ENCODE measurements around the gene ATAD3A. TPM values are rescaled to one million over a fixed set of nuclear protein-coding genes. Genes with fewer than 3 reads are reported as not detected.
"Not testable (repeated sequence)": the region's sequence is repeated elsewhere in the genome, so short reads cannot be mapped to it uniquely, and the experiment has no call there.

Gene ATAD3A
- total and polyA plus RNA-seq, 2 of the 4 experiments (the other 2 are of a cell fraction), result 27.2 to 34.0 TPM

- TF ChIP-seq CEBPB (IDR thresholded peaks at IDR 0.05; ENCODE audit: low read depth, low read length), result 0 out of 2 replicates have a peak, but pooled peaks have one; percentile 20
- TF ChIP-seq FOS (IDR thresholded peaks at IDR 0.05; ENCODE audit: low read depth, low read length), result no peak
Measured at GRCh38 chr1:1471389-1472052, 40.4 kb upstream of the ATAD3A start, which contains the start of gene ATAD3B (continued).

- whole genome bisulfite sequencing, 2 experiments (ENCODE audit: extremely low coverage in 2 of 2, insufficient read length in 1 of 2), result no CpG with 5 or more reads among the region's 65 CpGs
- H3K27ac ChIP-seq (ENCODE audit: insufficient read depth, low read length), result peak overlapping the region; percentile 56; the same call in 1 of the 2 replicates
- not testable (repeated sequence) for BruUV-seq (replicated peaks)
Measured at GRCh38 chr1:1472053-1472876, 39.7 kb upstream of the ATAD3A start.

GRCh38 chr1:1476011-1476410 is 36.0 kb upstream of the ATAD3A start:
- CTCF ChIA-PET; H3K4ac ChIP-seq (ENCODE audit: low read depth, low read length); in situ Hi-C loops (cut with MboI; ENCODE audit: low sequenced_read_pairs); H3K56ac ChIP-seq (ENCODE audit: extremely low read depth, insufficient read depth, low read length); H3K9me3 ChIP-seq (ENCODE audit: control insufficient read depth, insufficient read depth, low read length); H3K18ac ChIP-seq (ENCODE audit: low read depth, low read length); H2BK20ac ChIP-seq (ENCODE audit: low read depth, low read length); H4K91ac ChIP-seq (ENCODE audit: insufficient read depth, low read depth, low read length); H2AK9ac ChIP-seq (replicated peaks; ENCODE audit: low read depth, low read length, poor library complexity); BruUV-seq (replicated peaks); H2BK120ac ChIP-seq (ENCODE audit: low read depth, low read length); H3K27ac ChIP-seq (ENCODE audit: insufficient read depth, low read length); H3K4me2 ChIP-seq (ENCODE audit: low read depth, low read length); H2BK5ac ChIP-seq (ENCODE audit: low read depth, low read length, poor library complexity, severe bottlenecking); intact Hi-C loops (cut with micrococcal nuclease); H3K14ac ChIP-seq (replicated peaks; ENCODE audit: low read depth, low read length); dilution Hi-C loops (cut with HindIII; ENCODE audit: low sequenced_read_pairs, unreplicated experiment); H4K8ac ChIP-seq (ENCODE audit: low read depth in 2 of 2, low read length in 2 of 2); H2BK15ac ChIP-seq (ENCODE audit: low read depth, low read length); H3K9me1 ChIP-seq (ENCODE audit: insufficient read depth, low read length); ATAC-seq (ENCODE audit: low read depth); H3K4me3 ChIP-seq (ENCODE audit: insufficient read depth, low read depth, low read length); H3K4me1 ChIP-seq (ENCODE audit: control insufficient read depth, insufficient read depth, low read length); H3K23ac ChIP-seq (ENCODE audit: low read depth, low read length); H3K9ac ChIP-seq (ENCODE audit: low read depth, low read length); DNase-seq; H3K27me3 ChIP-seq (ENCODE audit: control insufficient read depth, insufficient read depth, low read length); H4K5ac ChIP-seq (ENCODE audit: low read depth, low read length); H2AFZ ChIP-seq (replicated peaks; ENCODE audit: low read length, poor library complexity); H2AK5ac ChIP-seq (ENCODE audit: low read depth, low read length); POLR2A ChIA-PET (ENCODE audit: unreplicated experiment): not testable (repeated sequence)
- Histone ChIP-seq H4K20me1 (ENCODE audit: insufficient read depth, low read length) (peaks cover 21% of the 10 kb centered on the region), H3K79me1 (ENCODE audit: low read depth in 1 of 2, low read length in 2 of 2) (peaks cover 4 to 25% of the 10 kb centered on the region in 2 experiments), H3K36me3 (ENCODE audit: control insufficient read depth, insufficient read depth, low read length) (peaks cover 30% of the 10 kb centered on the region)
- 93% methylated on average over 6 of the region's 17 CpGs; no CpG with 5 or more reads in 1 of the 2 experiments for WGBS, 2 experiments (ENCODE audit: extremely low coverage in 2 of 2, insufficient read length in 1 of 2)

More at GRCh38 chr1:1472053-1472876, 39.7 kb upstream of the ATAD3A start:
- 0 out of 2 replicates have a peak overlapping the region, but pooled peaks have one; percentile 16 for H3K56ac ChIP-seq (ENCODE audit: extremely low read depth, insufficient read depth, low read length)
- H2BK120ac ChIP-seq (ENCODE audit: low read depth, low read length); H4K91ac ChIP-seq (ENCODE audit: insufficient read depth, low read depth, low read length); H2BK20ac ChIP-seq (ENCODE audit: low read depth, low read length); H2AK9ac ChIP-seq (replicated peaks; ENCODE audit: low read depth, low read length, poor library complexity); H3K27me3 ChIP-seq (ENCODE audit: control insufficient read depth, insufficient read depth, low read length); DNase-seq; in situ Hi-C loops (cut with MboI; ENCODE audit: low sequenced_read_pairs); POLR2A ChIA-PET (ENCODE audit: unreplicated experiment); H3K23ac ChIP-seq (ENCODE audit: low read depth, low read length); H3K4me1 ChIP-seq (ENCODE audit: control insufficient read depth, insufficient read depth, low read length); H2BK15ac ChIP-seq (ENCODE audit: low read depth, low read length); H4K5ac ChIP-seq (ENCODE audit: low read depth, low read length); intact Hi-C loops (cut with micrococcal nuclease); CTCF ChIA-PET; H3K36me3 ChIP-seq (ENCODE audit: control insufficient read depth, insufficient read depth, low read length); H3K18ac ChIP-seq (ENCODE audit: low read depth, low read length); H2AFZ ChIP-seq (replicated peaks; ENCODE audit: low read length, poor library complexity); H3K9me1 ChIP-seq (ENCODE audit: insufficient read depth, low read length); H3K14ac ChIP-seq (replicated peaks; ENCODE audit: low read depth, low read length); dilution Hi-C loops (cut with HindIII; ENCODE audit: low sequenced_read_pairs, unreplicated experiment); H2BK5ac ChIP-seq (ENCODE audit: low read depth, low read length, poor library complexity, severe bottlenecking); H3K9me3 ChIP-seq (ENCODE audit: control insufficient read depth, insufficient read depth, low read length): not testable (repeated sequence)
- peaks cover 2 to 21% of the 10 kb centered on the region in 2 experiments; a peak in 3 of 4 replicates for H3K79me1 ChIP-seq (ENCODE audit: low read depth in 1 of 2, low read length in 2 of 2)
- H4K20me1 ChIP-seq (ENCODE audit: insufficient read depth, low read length), result peaks cover 18% of the 10 kb centered on the region
- H4K8ac ChIP-seq (ENCODE audit: low read depth in 2 of 2, low read length in 2 of 2), result peak overlapping the region; percentile 16 to 63; a peak in 2 of 4 replicates
- H3K4ac ChIP-seq (ENCODE audit: low read depth, low read length), result peak overlapping the region; percentile 76; the same call in 1 of the 2 replicates
- H3K4me2 ChIP-seq (ENCODE audit: low read depth, low read length), result peak overlapping the region; percentile 90
- ATAC-seq (ENCODE audit: low read depth), result peak; percentile 23
- peak overlapping the region; percentile 88 for H3K4me3 ChIP-seq (ENCODE audit: insufficient read depth, low read depth, low read length)
- peak overlapping the region; percentile 81; the same call in 1 of the 2 replicates for H2AK5ac ChIP-seq (ENCODE audit: low read depth, low read length)
- H3K9ac ChIP-seq (ENCODE audit: low read depth, low read length), result peak overlapping the region; percentile 58

Measured in IMR-90 (cell line).